ENCODE results near the gene MOB3C.

DNA sequence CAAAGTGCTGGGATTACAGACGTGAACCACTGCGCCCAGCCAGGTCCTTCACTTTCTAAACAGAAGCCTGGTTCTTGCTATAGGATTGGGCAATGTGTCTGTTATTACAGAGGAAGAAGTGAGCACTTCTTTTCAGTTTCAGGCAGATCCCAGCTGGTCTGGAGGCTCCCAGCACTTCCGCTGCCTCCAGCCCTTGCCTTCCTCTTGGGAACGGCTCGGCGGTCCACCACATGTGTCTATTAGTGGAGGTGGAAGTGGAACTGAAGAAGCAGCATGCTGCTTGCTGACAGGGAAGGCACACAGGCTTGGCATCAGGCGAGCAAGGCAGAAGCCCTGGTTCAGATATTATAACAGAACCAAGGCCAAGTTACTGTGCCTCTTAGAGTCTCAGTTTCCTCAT lies 29.5 kb downstream of the MOB3C start:
- no peak for TF ChIP-seq POLR2A (IDR thresholded peaks at IDR 0.05)
- TF ChIP-seq, protein P1, sequence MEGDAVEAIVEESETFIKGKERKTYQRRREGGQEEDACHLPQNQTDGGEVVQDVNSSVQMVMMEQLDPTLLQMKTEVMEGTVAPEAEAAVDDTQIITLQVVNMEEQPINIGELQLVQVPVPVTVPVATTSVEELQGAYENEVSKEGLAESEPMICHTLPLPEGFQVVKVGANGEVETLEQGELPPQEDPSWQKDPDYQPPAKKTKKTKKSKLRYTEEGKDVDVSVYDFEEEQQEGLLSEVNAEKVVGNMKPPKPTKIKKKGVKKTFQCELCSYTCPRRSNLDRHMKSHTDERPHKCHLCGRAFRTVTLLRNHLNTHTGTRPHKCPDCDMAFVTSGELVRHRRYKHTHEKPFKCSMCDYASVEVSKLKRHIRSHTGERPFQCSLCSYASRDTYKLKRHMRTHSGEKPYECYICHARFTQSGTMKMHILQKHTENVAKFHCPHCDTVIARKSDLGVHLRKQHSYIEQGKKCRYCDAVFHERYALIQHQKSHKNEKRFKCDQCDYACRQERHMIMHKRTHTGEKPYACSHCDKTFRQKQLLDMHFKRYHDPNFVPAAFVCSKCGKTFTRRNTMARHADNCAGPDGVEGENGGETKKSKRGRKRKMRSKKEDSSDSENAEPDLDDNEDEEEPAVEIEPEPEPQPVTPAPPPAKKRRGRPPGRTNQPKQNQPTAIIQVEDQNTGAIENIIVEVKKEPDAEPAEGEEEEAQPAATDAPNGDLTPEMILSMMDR (IDR thresholded peaks at IDR 0.05): no peak
